ENCODE measurements around the gene OTP. TPM values are rescaled to one million over a fixed set of nuclear protein-coding genes. Genes with fewer than 3 reads are reported as not detected.

Gene OTP
- total and polyA plus RNA-seq, 10 of the 15 experiments (the other 5 are each of a cell fraction or from before 2014, with no cell fraction given) = 0.31 to 8.8 (median 2.4) TPM

GRCh38 chr5:77590347-77590746 lies 48.2 kb downstream of the OTP start (continued):
- TF ChIP-seq ZBTB11 (CRISPR knock-in tag; IDR thresholded peaks at IDR 0.05) (no peak), ELK1 (IDR thresholded peaks at IDR 0.05; ENCODE audit: low read depth, low read length) (0 out of 2 replicates have a peak, but pooled peaks have one; percentile 27), CHD1 (IDR thresholded peaks at IDR 0.05; ENCODE audit: low read depth, low read length) (no peak), SREBF1 (IDR thresholded peaks at IDR 0.05; ENCODE audit: low read length) (no peak), MAX (IDR thresholded peaks at IDR 0.05; ENCODE audit: low read depth, low read length) (no peak), POLR2AphosphoS2 (IDR thresholded peaks at IDR 0.05; ENCODE audit: low read depth, low read length) (no peak), NFXL1 (IDR thresholded peaks at IDR 0.05; ENCODE audit: borderline replicate concordance) (no peak), ZNF207 (IDR thresholded peaks at IDR 0.05; ENCODE audit: borderline replicate concordance) (no peak), CREM (IDR thresholded peaks at IDR 0.05; ENCODE audit: low read depth) (0 out of 2 replicates have a peak, but pooled peaks have one; percentile 41)
- TF ChIP-seq, protein P1, sequence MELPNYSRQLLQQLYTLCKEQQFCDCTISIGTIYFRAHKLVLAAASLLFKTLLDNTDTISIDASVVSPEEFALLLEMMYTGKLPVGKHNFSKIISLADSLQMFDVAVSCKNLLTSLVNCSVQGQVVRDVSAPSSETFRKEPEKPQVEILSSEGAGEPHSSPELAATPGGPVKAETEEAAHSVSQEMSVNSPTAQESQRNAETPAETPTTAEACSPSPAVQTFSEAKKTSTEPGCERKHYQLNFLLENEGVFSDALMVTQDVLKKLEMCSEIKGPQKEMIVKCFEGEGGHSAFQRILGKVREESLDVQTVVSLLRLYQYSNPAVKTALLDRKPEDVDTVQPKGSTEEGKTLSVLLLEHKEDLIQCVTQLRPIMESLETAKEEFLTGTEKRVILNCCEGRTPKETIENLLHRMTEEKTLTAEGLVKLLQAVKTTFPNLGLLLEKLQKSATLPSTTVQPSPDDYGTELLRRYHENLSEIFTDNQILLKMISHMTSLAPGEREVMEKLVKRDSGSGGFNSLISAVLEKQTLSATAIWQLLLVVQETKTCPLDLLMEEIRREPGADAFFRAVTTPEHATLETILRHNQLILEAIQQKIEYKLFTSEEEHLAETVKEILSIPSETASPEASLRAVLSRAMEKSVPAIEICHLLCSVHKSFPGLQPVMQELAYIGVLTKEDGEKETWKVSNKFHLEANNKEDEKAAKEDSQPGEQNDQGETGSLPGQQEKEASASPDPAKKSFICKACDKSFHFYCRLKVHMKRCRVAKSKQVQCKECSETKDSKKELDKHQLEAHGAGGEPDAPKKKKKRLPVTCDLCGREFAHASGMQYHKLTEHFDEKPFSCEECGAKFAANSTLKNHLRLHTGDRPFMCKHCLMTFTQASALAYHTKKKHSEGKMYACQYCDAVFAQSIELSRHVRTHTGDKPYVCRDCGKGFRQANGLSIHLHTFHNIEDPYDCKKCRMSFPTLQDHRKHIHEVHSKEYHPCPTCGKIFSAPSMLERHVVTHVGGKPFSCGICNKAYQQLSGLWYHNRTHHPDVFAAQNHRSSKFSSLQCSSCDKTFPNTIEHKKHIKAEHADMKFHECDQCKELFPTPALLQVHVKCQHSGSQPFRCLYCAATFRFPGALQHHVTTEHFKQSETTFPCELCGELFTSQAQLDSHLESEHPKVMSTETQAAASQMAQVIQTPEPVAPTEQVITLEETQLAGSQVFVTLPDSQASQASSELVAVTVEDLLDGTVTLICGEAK (IDR thresholded peaks at IDR 0.05; ENCODE audit: borderline replicate concordance) = no peak
- TF ChIP-seq, protein P2, sequence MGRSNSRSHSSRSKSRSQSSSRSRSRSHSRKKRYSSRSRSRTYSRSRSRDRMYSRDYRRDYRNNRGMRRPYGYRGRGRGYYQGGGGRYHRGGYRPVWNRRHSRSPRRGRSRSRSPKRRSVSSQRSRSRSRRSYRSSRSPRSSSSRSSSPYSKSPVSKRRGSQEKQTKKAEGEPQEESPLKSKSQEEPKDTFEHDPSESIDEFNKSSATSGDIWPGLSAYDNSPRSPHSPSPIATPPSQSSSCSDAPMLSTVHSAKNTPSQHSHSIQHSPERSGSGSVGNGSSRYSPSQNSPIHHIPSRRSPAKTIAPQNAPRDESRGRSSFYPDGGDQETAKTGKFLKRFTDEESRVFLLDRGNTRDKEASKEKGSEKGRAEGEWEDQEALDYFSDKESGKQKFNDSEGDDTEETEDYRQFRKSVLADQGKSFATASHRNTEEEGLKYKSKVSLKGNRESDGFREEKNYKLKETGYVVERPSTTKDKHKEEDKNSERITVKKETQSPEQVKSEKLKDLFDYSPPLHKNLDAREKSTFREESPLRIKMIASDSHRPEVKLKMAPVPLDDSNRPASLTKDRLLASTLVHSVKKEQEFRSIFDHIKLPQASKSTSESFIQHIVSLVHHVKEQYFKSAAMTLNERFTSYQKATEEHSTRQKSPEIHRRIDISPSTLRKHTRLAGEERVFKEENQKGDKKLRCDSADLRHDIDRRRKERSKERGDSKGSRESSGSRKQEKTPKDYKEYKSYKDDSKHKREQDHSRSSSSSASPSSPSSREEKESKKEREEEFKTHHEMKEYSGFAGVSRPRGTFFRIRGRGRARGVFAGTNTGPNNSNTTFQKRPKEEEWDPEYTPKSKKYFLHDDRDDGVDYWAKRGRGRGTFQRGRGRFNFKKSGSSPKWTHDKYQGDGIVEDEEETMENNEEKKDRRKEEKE (IDR thresholded peaks at IDR 0.05) = no peak
